DMS153 treated with DMSO at 0.1 percent for 48 hours (cell line): ENCODE data around the gene FAM200B.

ENCODE experiments used
- DNase-seq: peaks from one replicate; lab custom pipeline; 2025; ENCODE audit not compliant: unreplicated experiment; lab: John Stamatoyannopoulos, UW

FAM200B gene

DNA sequence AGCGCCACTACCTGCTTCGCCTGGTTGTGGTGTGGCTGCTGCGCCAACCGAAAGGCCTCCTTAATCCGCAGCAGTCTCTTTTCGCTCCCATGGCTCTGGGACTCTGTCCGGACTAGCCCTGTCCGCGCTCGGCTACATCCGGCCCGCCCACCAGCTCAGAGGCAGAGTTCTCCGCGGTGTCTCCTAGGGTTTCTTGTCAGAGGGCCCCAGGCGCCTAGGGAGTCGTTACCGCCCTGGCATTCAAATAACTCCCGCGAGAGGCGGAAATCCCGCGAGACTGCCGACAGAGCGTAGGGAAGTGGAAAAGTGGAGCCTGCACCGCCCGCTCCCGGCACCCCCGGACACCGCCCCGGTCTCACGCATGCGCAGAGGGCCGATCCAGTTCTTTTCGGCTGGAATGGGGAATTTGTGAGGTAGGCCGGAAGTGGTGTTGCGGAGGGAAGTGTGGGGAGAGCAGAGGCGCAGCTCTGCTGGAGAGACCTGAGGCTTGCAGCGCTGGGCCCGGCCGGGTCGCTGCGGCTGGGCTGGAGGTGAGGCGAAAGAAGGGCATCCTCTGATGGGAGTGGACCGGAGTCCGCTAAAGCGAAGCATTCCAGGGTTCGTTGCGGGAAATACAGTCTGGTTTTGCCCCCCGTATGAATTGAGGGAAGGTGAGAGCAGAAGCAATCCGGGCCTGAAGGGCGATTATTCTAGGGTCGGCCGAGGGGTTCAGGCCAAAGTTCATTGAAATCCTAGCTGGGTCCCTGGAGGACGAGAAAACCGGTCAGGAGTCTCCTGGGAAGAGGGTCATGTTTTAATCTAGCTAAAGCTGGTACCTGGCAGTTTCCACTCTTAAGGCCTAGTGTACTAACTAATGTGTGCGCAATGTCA, at the start of gene FAM200B:
Gene FAM200B, plus strand, starts transcription at position 456 of the 870 bp plus-strand sequence. CDS start 5,151 bp downstream, outside the sequence.
- DNase-seq, result peak; percentile 78

- no peak for DNase-seq
Observed at GRCh38 chr4:15636818-15637217, 44.8 kb upstream of the FAM200B start.

GRCh38 chr4:15638418-15638817, 43.2 kb upstream of the FAM200B start:
- no peak for DNase-seq

- DNase-seq, result no peak
Observed at GRCh38 chr4:15648600-15648999, 33.0 kb upstream of the FAM200B start.

- peak; percentile 24 for DNase-seq
Observed at GRCh38 chr4:15649914-15650545, 31.6 kb upstream of the FAM200B start.

DNA sequence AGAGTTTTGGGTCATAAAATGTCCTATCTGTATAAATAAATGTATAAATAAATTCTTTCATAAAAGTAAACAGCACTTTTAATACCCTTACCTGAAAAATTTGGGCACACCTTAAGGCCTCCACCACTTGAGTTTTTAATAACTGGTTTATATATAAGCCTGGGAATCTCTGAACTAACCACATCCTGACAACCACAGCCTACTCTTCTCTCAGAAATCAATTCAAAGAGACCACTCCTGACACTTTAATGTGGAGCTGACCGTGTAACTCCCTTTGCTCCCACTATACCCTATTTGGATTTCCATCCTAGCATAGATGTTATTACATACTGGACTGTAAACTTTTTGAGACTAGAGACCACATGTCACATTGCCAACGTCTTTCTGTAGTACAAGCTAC, 30.0 kb upstream of the FAM200B start:
- DNase-seq, result no peak

DNA sequence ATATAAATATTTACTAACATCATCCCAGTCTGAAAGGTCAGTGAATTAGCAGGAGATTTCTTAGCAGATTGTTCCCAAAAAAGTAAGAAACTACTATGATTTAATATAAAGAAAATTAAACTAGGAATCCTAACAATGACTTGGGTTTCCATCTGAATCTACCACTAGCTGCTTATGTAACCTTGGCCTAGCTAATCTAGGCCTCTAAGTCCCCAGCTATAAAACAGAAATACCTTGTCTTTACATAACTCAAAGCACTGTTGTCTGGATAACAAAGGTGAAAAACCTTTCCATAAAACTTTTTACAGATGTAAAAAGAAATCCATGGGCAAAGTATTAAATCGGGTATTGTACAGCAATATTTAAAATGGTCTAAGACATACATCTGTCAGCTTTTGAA, 29.4 kb upstream of the FAM200B start:
- no peak for DNase-seq

- DNase-seq, result no peak
Observed at GRCh38 chr4:15652841-15653240, 28.8 kb upstream of the FAM200B start.

GRCh38 chr4:15653420-15653819, 28.2 kb upstream of the FAM200B start:
- DNase-seq, result no peak

GRCh38 chr4:15653864-15654592, 27.6 kb upstream of the FAM200B start:
- no peak for DNase-seq

DNA sequence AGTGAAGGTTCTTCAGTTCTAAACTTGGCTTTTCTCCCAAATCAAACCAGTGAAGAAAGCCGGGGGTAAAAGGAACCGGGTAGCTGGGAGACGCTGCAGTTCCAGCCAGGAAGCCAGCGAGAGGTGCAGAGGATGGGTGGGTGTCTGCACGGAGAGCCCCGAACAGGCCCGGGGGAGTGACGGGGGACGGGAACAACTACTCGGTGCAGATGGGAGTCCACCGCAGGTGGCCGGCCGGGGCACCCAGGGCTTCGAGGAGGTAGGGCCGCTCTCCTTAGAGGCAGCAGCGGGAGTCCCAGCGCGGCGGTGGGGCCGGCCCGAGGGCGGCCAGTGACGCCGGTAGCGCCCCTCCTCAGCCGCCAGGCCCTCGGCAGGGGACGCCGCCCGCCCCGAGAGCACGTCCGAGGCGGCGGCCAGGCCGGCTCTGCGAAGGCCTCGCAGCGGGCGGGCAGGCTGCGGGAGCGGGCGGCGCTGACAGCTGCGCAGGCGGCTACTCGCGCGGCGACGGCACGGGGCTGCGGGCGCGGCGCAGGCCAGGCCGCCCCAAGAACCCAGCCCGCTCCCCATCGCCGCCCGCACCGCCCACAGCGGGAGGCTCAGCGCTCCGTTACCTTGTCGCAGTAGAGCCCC, 26.9 kb upstream of the FAM200B start:
- no peak for DNase-seq

DNA sequence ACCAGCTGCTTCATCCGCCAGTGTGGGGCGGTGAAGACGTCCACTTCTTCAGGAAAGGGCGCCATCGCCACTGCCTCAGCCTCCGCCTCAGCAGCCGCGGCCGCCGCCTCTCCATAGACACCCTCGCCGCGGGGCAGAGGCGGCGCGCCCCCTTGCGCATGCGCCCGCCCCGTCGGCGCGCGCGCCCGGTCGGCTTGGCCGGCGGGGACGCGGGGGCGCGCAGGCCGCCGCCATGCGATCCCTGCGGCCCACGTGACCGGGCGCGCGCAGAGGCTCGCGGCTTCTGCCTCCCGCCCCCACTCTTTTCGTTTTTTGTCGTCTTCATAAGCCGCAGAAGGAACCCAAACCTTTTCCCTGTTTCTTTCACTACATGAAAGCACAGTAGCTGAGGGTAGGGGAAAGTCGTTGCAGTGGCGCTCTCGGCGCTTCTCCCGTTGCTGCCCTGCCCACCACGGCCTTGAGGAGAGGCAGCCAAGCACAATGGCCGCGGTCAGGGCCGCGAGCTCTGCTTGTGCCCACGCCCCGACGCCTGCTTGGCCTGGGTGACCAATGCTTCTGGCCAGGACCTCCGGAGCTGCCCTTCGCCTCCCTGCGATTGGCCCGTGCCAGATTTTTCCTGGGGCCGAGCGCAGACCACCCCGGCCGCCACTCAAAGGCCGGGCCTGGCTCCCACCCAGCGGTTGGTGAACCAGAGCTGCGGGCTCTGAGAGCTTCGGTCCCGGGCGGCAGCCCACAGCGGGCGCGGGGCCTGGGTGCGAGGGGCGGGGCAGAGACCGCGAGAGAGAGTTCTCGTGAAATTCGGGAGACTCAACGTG, 26.2 kb upstream of the FAM200B start, which contains the start of gene FBXL5:
Gene FBXL5, minus strand, starts transcription at position 135 of the 815 bp plus-strand sequence. Its CDS starts 70 bp downstream, at position 65.
- peak; percentile 42 for DNase-seq

GRCh38 chr4:15656038-15656470, 25.6 kb upstream of the FAM200B start:
- no peak for DNase-seq

- DNase-seq, result no peak
Observed at GRCh38 chr4:15657366-15657765, 24.3 kb upstream of the FAM200B start.

GRCh38 chr4:15658136-15658770, 23.4 kb upstream of the FAM200B start:
- DNase-seq, result no peak

GRCh38 chr4:15658781-15659180, 22.8 kb upstream of the FAM200B start:
- no peak for DNase-seq

- no peak for DNase-seq
Observed at GRCh38 chr4:15659768-15660570, 21.7 kb upstream of the FAM200B start.

DNA sequence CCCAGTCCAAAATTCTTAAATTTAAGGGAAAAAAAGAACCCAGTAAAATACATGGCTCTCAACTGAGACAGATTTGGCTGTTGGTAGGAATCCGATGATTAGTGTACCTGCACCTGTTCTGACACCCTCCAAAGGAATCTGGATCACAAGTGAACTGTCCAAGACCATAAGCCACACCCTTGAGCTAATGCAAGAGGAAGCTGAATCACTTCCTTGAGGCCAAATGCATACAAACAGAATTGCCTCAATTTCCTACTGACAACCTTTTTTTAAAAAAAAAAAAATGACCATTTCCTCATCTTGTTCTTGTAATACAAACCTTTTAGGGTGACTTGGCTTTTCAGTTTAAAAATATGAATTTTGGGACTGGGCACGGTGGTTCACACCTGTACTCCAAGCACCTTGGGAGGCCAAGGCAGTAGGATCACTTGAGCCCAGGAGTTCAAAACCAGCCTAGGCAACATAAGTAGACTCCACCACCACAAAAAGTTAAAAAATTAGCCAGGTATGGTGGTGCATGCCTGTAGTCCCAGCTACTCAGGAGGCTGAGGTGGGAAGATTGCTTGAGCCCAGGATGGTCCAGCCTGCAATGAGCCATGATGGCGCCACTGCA, 15.8 kb upstream of the FAM200B start:
- DNase-seq, result no peak
